ENCODE measurements around the gene TMED9. TPM values are rescaled to one million over a fixed set of nuclear protein-coding genes. Genes with fewer than 3 reads are reported as not detected.

Gene TMED9
- total RNA-seq, 2 experiments from 2014 or later: 67.6 to 134 TPM

GRCh38 chr5:177602458-177602830 is 10.4 kb downstream of the TMED9 start:
- H2AFZ ChIP-seq (ENCODE audit: low read length): no peak overlapping the region
- H3K4me1 ChIP-seq (ENCODE audit: insufficient read depth, low read length, poor library complexity, severe bottlenecking): peaks cover 15% of the 10 kb centered on the region
- no peaks in the 10 kb centered on the region for H3K9me2 ChIP-seq (ENCODE audit: insufficient read depth, low read length)
- H3K4me3 ChIP-seq (ENCODE audit: low read depth, low read length, poor library complexity, severe bottlenecking): no peak overlapping the region
- TF ChIP-seq EZH2phosphoT487 (IDR thresholded peaks at IDR 0.05; ENCODE audit: borderline replicate concordance, low read depth, low read length): no peak
- no peak for TF ChIP-seq CTCF (conservative IDR thresholded peaks at IDR 0.05; ENCODE audit: low read length)
- no peaks in the 10 kb centered on the region for H4K20me1 ChIP-seq (ENCODE audit: insufficient read depth, low read length)
- H3K79me2 ChIP-seq (ENCODE audit: insufficient read depth, low read depth, low read length): 0 out of 2 replicates have a peak, but pooled peaks cover 6% of the 10 kb centered on the region
- H3K9me3 ChIP-seq (ENCODE audit: low read length): no peaks in the 10 kb centered on the region
- H3K4me2 ChIP-seq (ENCODE audit: low read length): no peak overlapping the region
- ChIA-PET CTCF (ENCODE audit: unreplicated experiment) (no interaction called here), POLR2A (no interaction called here)
- intact Hi-C loops (cut with micrococcal nuclease; ENCODE audit: unreplicated experiment): loop anchor here (10.0 kb wide), 1 partner anchor 562 kb away; no protein-coding TSS in a partner anchor
- DNase-seq (ENCODE audit: low spot score): no peak
- no peaks in the 10 kb centered on the region for H3K36me3 ChIP-seq (ENCODE audit: insufficient read depth, low read length)
- no peak overlapping the region for H3K27ac ChIP-seq (ENCODE audit: low read depth, low read length, poor library complexity, severe bottlenecking)
- BruUV-seq (replicated peaks): no TSS peak

GRCh38 chr5:177603631-177604030 is 11.6 kb downstream of the TMED9 start:
- Histone ChIP-seq H3K4me2 (ENCODE audit: low read length) (no peak overlapping the region), H3K9me3 (ENCODE audit: low read length) (no peaks in the 10 kb centered on the region), H4K20me1 (ENCODE audit: insufficient read depth, low read length) (no peaks in the 10 kb centered on the region), H2AFZ (ENCODE audit: low read length) (no peak overlapping the region), H3K27ac (ENCODE audit: low read depth, low read length, poor library complexity, severe bottlenecking) (no peak overlapping the region), H3K36me3 (ENCODE audit: insufficient read depth, low read length) (0 out of 2 replicates have a peak, but pooled peaks cover 3% of the 10 kb centered on the region), H3K79me2 (ENCODE audit: insufficient read depth, low read depth, low read length) (0 out of 2 replicates have a peak, but pooled peaks cover 6% of the 10 kb centered on the region), H3K9me2 (ENCODE audit: insufficient read depth, low read length) (no peaks in the 10 kb centered on the region), H3K4me1 (ENCODE audit: insufficient read depth, low read length, poor library complexity, severe bottlenecking) (peaks cover 15% of the 10 kb centered on the region), H3K4me3 (ENCODE audit: low read depth, low read length, poor library complexity, severe bottlenecking) (no peak overlapping the region)
- POLR2A ChIA-PET: no interaction called here
- CTCF ChIA-PET (ENCODE audit: unreplicated experiment): no interaction called here
- no TSS peak for BruUV-seq (replicated peaks)
- intact Hi-C loops (cut with micrococcal nuclease; ENCODE audit: unreplicated experiment): loop anchor here (10.0 kb wide), 1 partner anchor 561 kb away; no protein-coding TSS in a partner anchor
- no peak for DNase-seq (ENCODE audit: low spot score)
- TF ChIP-seq CTCF (conservative IDR thresholded peaks at IDR 0.05; ENCODE audit: low read length): no peak
- no peak for TF ChIP-seq EZH2phosphoT487 (IDR thresholded peaks at IDR 0.05; ENCODE audit: borderline replicate concordance, low read depth, low read length)

GRCh38 chr5:177604116-177604521 is 12.1 kb downstream of the TMED9 start:
- Histone ChIP-seq H4K20me1 (ENCODE audit: insufficient read depth, low read length) (no peaks in the 10 kb centered on the region), H3K4me2 (ENCODE audit: low read length) (no peak overlapping the region), H3K79me2 (ENCODE audit: insufficient read depth, low read depth, low read length) (0 out of 2 replicates have a peak, but pooled peaks cover 6% of the 10 kb centered on the region), H3K4me3 (ENCODE audit: low read depth, low read length, poor library complexity, severe bottlenecking) (no peak overlapping the region), H3K9me3 (ENCODE audit: low read length) (no peaks in the 10 kb centered on the region), H3K9me2 (ENCODE audit: insufficient read depth, low read length) (no peaks in the 10 kb centered on the region), H3K27ac (ENCODE audit: low read depth, low read length, poor library complexity, severe bottlenecking) (no peak overlapping the region), H3K36me3 (ENCODE audit: insufficient read depth, low read length) (peaks cover 8% of the 10 kb centered on the region; the same call in 1 of the 2 replicates), H3K4me1 (ENCODE audit: insufficient read depth, low read length, poor library complexity, severe bottlenecking) (peaks cover 13% of the 10 kb centered on the region), H2AFZ (ENCODE audit: low read length) (no peak overlapping the region)
- DNase-seq (ENCODE audit: low spot score): no peak
- TF ChIP-seq CTCF (conservative IDR thresholded peaks at IDR 0.05; ENCODE audit: low read length) (no peak), EZH2phosphoT487 (IDR thresholded peaks at IDR 0.05; ENCODE audit: borderline replicate concordance, low read depth, low read length) (no peak)
- ChIA-PET POLR2A (no interaction called here), CTCF (ENCODE audit: unreplicated experiment) (no interaction called here)
- no TSS peak for BruUV-seq (replicated peaks)
- intact Hi-C loops (cut with micrococcal nuclease; ENCODE audit: unreplicated experiment): loop anchor here (10.0 kb wide), 1 partner anchor 561 kb away; no protein-coding TSS in a partner anchor
